Right forelimb (tissue), 1 donor: Measurements from ENCODE around the gene CD40.

Source experiments
- DNase-seq: peaks from one replicate; pipeline ENCODE4 v3.0.0-alpha.2; 2018

Gene CD40

GRCh38 chr20:46175127-46175494 lies 57.0 kb downstream of the CD40 start:
- DNase-seq, result no peak

- DNase-seq, result no peak
Observed at GRCh38 chr20:46176739-46177378, 58.7 kb downstream of the CD40 start.

- no peak for DNase-seq
Observed at GRCh38 chr20:46177768-46178167, 59.7 kb downstream of the CD40 start.

- no peak for DNase-seq
Observed at GRCh38 chr20:46178891-46179290, 60.8 kb downstream of the CD40 start.
